ENCODE results near the gene CYP39A1. TPM values are rescaled to one million over a fixed set of nuclear protein-coding genes. Genes with fewer than 3 reads are reported as not detected.

The CYP39A1 gene
- total RNA-seq, 2 experiments from 2014 or later = not detected

GRCh38 chr6:46573140-46573539, 79.5 kb downstream of the CYP39A1 start:
- Histone ChIP-seq H3K4me1 (ENCODE audit: insufficient read depth, low read length) (no peaks in the 10 kb centered on the region), H3K36me3 (ENCODE audit: insufficient read depth, low read length) (no peaks in the 10 kb centered on the region), H3K27me3 (ENCODE audit: control insufficient read depth in 1 of 2, insufficient read depth in 2 of 2, low read length in 2 of 2) (peaks cover 4 to 14% of the 10 kb centered on the region in 2 experiments), H3K27ac (ENCODE audit: low read depth in 1 of 2, low read length in 2 of 2) (no peak overlapping the region), H3K9me3 (ENCODE audit: control insufficient read depth in 1 of 2, insufficient read depth in 1 of 2, low read length in 2 of 2) (peaks cover 5 to 10% of the 10 kb centered on the region in 2 experiments), H3K4me3 (ENCODE audit: low read length) (no peak overlapping the region)
- H3K9me3 Mint-ChIP-seq = peaks cover 2% of the 10 kb centered on the region
- TF ChIP-seq CTCF (IDR thresholded peaks at IDR 0.05) = no peak
- peaks cover 39% of the 10 kb centered on the region for H3K27me3 Mint-ChIP-seq
- DNase-seq (no peak), ATAC-seq (ENCODE audit: poor library complexity) (no peak)
- ChIA-PET CTCF (no interaction called here), POLR2A (no interaction called here)
- no peaks in the 10 kb centered on the region for H3K36me3 Mint-ChIP-seq (ENCODE audit: low read depth)
- no peaks in the 10 kb centered on the region for H3K4me1 Mint-ChIP-seq (ENCODE audit: low read depth)
- H3K4me3 Mint-ChIP-seq = no peak overlapping the region
- H3K27ac Mint-ChIP-seq = no peak overlapping the region
- intact Hi-C loops (cut with DNase I, micrococcal nuclease) = no loop called here

- no peaks in the 10 kb centered on the region for H3K9me3 Mint-ChIP-seq
- intact Hi-C loops (cut with DNase I, micrococcal nuclease) = no loop called here
- H3K36me3 ChIP-seq (ENCODE audit: insufficient read depth, low read length) = no peaks in the 10 kb centered on the region
- H3K9me3 ChIP-seq (ENCODE audit: control insufficient read depth in 1 of 2, insufficient read depth in 1 of 2, low read length in 2 of 2) = no peaks in the 10 kb centered on the region
- ChIA-PET POLR2A (no interaction called here), CTCF (no interaction called here)
- H3K27ac Mint-ChIP-seq = no peak overlapping the region
- H3K27ac ChIP-seq (ENCODE audit: low read depth in 1 of 2, low read length in 2 of 2) = no peak overlapping the region
- no peaks in the 10 kb centered on the region for H3K36me3 Mint-ChIP-seq (ENCODE audit: low read depth)
- TF ChIP-seq CTCF (IDR thresholded peaks at IDR 0.05) = no peak
- H3K4me1 Mint-ChIP-seq (ENCODE audit: low read depth) = no peaks in the 10 kb centered on the region
- no peak overlapping the region for H3K4me3 ChIP-seq (ENCODE audit: low read length)
- peaks cover 22% of the 10 kb centered on the region for H3K27me3 Mint-ChIP-seq
- ATAC-seq (ENCODE audit: poor library complexity) (no peak), DNase-seq (no peak)
- H3K4me1 ChIP-seq (ENCODE audit: insufficient read depth, low read length) = no peaks in the 10 kb centered on the region
- no peaks in the 10 kb centered on the region for H3K27me3 ChIP-seq (ENCODE audit: control insufficient read depth in 1 of 2, insufficient read depth in 2 of 2, low read length in 2 of 2)
- H3K4me3 Mint-ChIP-seq = no peak overlapping the region
Observed at GRCh38 chr6:46565531-46565930, 87.1 kb downstream of the CYP39A1 start.

GRCh38 chr6:46563924-46564323, 88.7 kb downstream of the CYP39A1 start:
- no peaks in the 10 kb centered on the region for H3K9me3 ChIP-seq (ENCODE audit: control insufficient read depth in 1 of 2, insufficient read depth in 1 of 2, low read length in 2 of 2)
- H3K36me3 Mint-ChIP-seq (ENCODE audit: low read depth) = no peaks in the 10 kb centered on the region
- ChIA-PET CTCF (no interaction called here), POLR2A (no interaction called here)
- ATAC-seq (ENCODE audit: poor library complexity) (no peak), DNase-seq (no peak)
- H3K36me3 ChIP-seq (ENCODE audit: insufficient read depth, low read length) = no peaks in the 10 kb centered on the region
- no peaks in the 10 kb centered on the region for H3K27me3 ChIP-seq (ENCODE audit: control insufficient read depth in 1 of 2, insufficient read depth in 2 of 2, low read length in 2 of 2)
- no peak overlapping the region for H3K27ac ChIP-seq (ENCODE audit: low read depth in 1 of 2, low read length in 2 of 2)
- no peak overlapping the region for H3K27ac Mint-ChIP-seq
- H3K4me1 Mint-ChIP-seq (ENCODE audit: low read depth) = no peaks in the 10 kb centered on the region
- no peaks in the 10 kb centered on the region for H3K4me1 ChIP-seq (ENCODE audit: insufficient read depth, low read length)
- no peak overlapping the region for H3K4me3 Mint-ChIP-seq
- peaks cover 31% of the 10 kb centered on the region for H3K27me3 Mint-ChIP-seq
- no peak for TF ChIP-seq CTCF (IDR thresholded peaks at IDR 0.05)
- intact Hi-C loops (cut with DNase I, micrococcal nuclease) = no loop called here
- H3K9me3 Mint-ChIP-seq = no peaks in the 10 kb centered on the region
- H3K4me3 ChIP-seq (ENCODE audit: low read length) = no peak overlapping the region
